Endometrium (tissue), 2 donors: Measurements from ENCODE around the gene DES.

Source experiments
- FAIRE-seq: peaks from 2 replicates; lab custom pipeline; 2012; peaks lifted over from hg19 to GRCh38; lab: Jason Lieb, UNC
- donor health status: control.
- donor health status: control.

The DES gene

GRCh38 chr2:219421323-219421722 is 3.1 kb downstream of the DES start:
- no peak for FAIRE-seq

- FAIRE-seq = no peak
These were observed 4.9 kb downstream of the DES start for GRCh38 chr2:219422952-219423534.

GRCh38 chr2:219423652-219424377 is 5.6 kb downstream of the DES start:
- no peak for FAIRE-seq

GRCh38 chr2:219425238-219426067 is 7.3 kb downstream of the DES start:
- no peak for FAIRE-seq

- no peak for FAIRE-seq
These were observed 7.9 kb downstream of the DES start for GRCh38 chr2:219426068-219426443.

- FAIRE-seq = no peak
These were observed 8.5 kb downstream of the DES start for GRCh38 chr2:219426534-219427136.

GRCh38 chr2:219428469-219428868 is 10.3 kb downstream of the DES start:
- FAIRE-seq = no peak

GRCh38 chr2:219429958-219430606 is 11.9 kb downstream of the DES start:
- FAIRE-seq = no peak

GRCh38 chr2:219430633-219431615 is 12.7 kb downstream of the DES start:
- FAIRE-seq = no peak

GRCh38 chr2:219433666-219434467 is 15.7 kb downstream of the DES start:
- FAIRE-seq = no peak

- no peak for FAIRE-seq
These were observed 16.2 kb downstream of the DES start for GRCh38 chr2:219434468-219434717.

- FAIRE-seq = no peak
These were observed 16.7 kb downstream of the DES start, which contains the start of gene SPEG for GRCh38 chr2:219434718-219435525. TSS of gene SPEG (plus strand) at chr2:219434843. CDS start at chr2:219434978, 135 bp downstream.

- FAIRE-seq = no peak
These were observed 17.5 kb downstream of the DES start for GRCh38 chr2:219435701-219436100.

GRCh38 chr2:219436491-219436890 is 18.3 kb downstream of the DES start:
- no peak for FAIRE-seq

- FAIRE-seq = no peak
These were observed 19.0 kb downstream of the DES start for GRCh38 chr2:219437141-219437540.

- FAIRE-seq = no peak
These were observed 19.6 kb downstream of the DES start for GRCh38 chr2:219437690-219438206.

GRCh38 chr2:219438453-219438852 is 20.3 kb downstream of the DES start:
- FAIRE-seq = no peak

GRCh38 chr2:219439506-219439905 is 21.3 kb downstream of the DES start:
- FAIRE-seq = no peak
